SJCRH30 (cell line): Measurements from ENCODE around the gene NPC1. TPM values are rescaled to one million over a fixed set of nuclear protein-coding genes. Genes with fewer than 3 reads are reported as not detected.
"Not testable (repeated sequence)": the region's sequence is repeated elsewhere in the genome, so short reads cannot be mapped to it uniquely, and the experiment has no call there.

Source experiments
- DNase-seq, 2 experiments: peaks; one replicate each; pipeline ENCODE4 v3.0.0-alpha.2; 2015 to 2020
- H3K27ac ChIP-seq: fragments of 250-450 bp; sonication (Bioruptor Pico); 2 replicates; pipeline ENCODE4 v1.5.1; 2020; ENCODE audit warnings: mild to moderate bottlenecking, moderate library complexity
- H3K27me3 ChIP-seq: fragments of 250-450 bp; sonication (Bioruptor Pico); 2 replicates; pipeline ENCODE4 v1.5.1; 2020; ENCODE audit warnings: mild to moderate bottlenecking, moderate library complexity
- H3K36me3 ChIP-seq: fragments of 250-450 bp; sonication (Bioruptor Pico); 2 replicates; pipeline ENCODE4 v1.5.1; 2020; ENCODE audit warnings: mild to moderate bottlenecking, moderate library complexity
- H3K4me1 ChIP-seq: fragments of 250-450 bp; sonication (Bioruptor Pico); 2 replicates; pipeline ENCODE4 v1.5.1; 2020; ENCODE audit warnings: mild to moderate bottlenecking, moderate library complexity
- H3K4me3 ChIP-seq: fragments of 250-450 bp; sonication (Bioruptor Pico); 2 replicates; pipeline ENCODE4 v1.5.1; 2020; ENCODE audit warnings: mild to moderate bottlenecking, moderate library complexity
- H3K9me3 ChIP-seq: fragments of 250-450 bp; sonication (Bioruptor Pico); replicated peaks from 2 replicates; pipeline ENCODE4 v1.5.1; 2020; ENCODE audit warnings: mild to moderate bottlenecking, moderate library complexity
- total RNA-seq: library from RNA; depleted of rRNA; stranded (reverse); fragments of >200 nt; shearing (Covaris generic); gene quantifications from 2 replicates; pipeline ENCODE4 v1.2.3, GENCODE V29; 2014

NPC1 gene
- total RNA-seq, 1 experiment from 2014 or later = 21.3 TPM

DNA sequence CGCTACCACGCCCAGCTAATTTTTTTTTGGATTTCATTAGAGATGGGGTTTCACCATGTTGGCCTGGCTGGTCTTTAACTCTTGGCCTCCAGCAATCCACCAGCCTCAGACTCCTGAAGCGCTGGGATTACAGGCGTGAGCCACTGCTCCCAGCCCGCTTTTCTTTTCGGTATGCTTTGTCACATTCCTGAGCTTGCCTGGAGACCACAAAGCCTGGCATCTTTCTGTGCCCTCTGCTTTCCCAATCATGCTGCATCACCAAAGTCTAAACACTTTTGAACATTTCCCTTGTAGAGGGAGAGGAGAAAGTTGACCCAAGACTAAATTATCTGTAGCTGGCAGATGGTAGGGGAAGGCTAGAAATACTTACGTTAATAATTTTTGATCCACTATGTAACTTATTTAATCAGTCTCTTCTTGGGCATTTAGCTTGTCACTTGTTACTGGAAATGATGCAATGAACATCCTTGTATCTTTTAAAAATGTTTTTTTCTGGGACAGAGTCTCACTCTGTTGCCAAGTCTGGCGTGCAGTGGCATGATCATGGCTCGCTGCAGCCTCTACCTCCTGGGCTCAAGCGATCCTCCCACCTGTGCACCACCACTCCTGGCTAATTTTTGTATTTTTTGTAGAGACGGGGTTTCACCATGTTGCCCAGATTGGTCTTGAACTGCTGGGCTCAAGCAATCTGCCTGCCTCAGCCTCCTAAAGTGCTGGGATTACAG is 2.7 kb upstream of the NPC1 start:
- Histone ChIP-seq H3K4me3 (no peak overlapping the region), H3K4me1 (no peaks in the 10 kb centered on the region), H3K9me3 (no peaks in the 10 kb centered on the region), H3K36me3 (no peaks in the 10 kb centered on the region), H3K27ac (no peak overlapping the region), H3K27me3 (no peaks in the 10 kb centered on the region)
- DNase-seq = no peak

- DNase-seq = no peak
- no peaks in the 10 kb centered on the region for H3K27me3 ChIP-seq
- no peaks in the 10 kb centered on the region for H3K4me1 ChIP-seq
- peak overlapping the region; percentile 97 for H3K4me3 ChIP-seq
- H3K36me3 ChIP-seq = no peaks in the 10 kb centered on the region
- H3K9me3 ChIP-seq = no peaks in the 10 kb centered on the region
- no peak overlapping the region for H3K27ac ChIP-seq
Measured at GRCh38 chr18:23587220-23587642, 925 bp upstream of the NPC1 start.

DNA sequence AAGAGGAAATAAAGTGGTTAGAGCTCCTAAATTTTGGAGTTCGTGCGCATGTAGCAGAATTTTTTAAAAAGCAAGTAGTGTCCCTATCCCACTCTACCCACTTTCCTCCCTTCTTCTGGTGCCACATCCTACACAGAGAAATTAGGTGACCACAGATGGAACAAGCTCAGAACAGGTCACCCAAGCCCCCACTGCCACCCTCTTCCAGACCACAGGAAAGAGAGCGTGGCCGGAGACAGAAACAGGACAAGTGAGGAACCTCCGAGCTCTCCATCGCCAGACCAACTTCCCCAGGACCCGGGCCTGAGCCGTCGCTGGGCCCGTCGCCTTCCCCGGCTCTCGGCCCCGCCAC is 433 bp downstream of the NPC1 start:
- Histone ChIP-seq H3K4me1 (no peaks in the 10 kb centered on the region), H3K9me3 (no peaks in the 10 kb centered on the region), H3K4me3 (peak overlapping the region; percentile 97), H3K36me3 (no peaks in the 10 kb centered on the region), H3K27ac (peak overlapping the region; percentile 94), H3K27me3 (no peaks in the 10 kb centered on the region)
- DNase-seq = no peak

DNA sequence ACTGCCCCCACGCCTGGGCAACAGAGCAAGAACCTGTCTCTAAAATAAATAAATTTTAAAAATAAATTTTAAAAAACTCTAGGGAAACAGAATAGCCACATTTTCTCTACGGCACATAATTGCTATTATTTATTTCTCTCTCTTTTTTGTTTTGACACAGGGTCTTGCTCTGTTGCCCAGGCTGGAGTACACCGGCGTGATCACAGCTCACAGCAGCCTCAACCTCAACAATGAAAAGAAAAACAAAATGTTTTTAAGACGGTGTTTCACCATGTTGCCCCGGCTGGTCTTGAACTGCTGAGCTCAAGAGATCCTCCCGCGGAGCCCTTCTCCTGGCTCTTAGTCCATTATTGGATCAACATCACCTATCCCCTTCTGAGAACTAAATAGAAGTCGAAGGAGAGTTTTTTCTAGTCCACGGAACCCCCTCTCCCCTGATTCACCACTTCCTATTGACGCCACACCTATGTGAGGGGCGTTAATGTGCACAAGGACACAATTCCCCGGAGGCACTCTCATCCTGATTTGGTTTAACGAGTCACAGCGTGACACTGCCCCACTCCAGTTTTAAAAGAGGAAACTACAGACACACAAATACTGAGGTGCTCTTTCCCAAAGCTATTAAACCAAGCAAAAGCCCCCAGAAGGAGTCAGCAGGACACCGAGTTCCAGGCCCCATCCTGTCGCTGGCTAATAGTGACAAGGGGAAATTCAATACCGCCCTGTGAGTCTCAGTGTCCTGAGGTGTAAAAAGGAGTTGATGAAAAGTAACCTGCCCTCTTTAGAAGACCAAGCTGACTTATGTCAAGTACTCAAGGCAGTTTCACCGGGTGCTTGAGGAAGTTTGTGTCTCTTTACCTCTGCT is 1.1 kb downstream of the NPC1 start:
- Histone ChIP-seq H3K27ac (peak overlapping the region; percentile 94; the same call in 1 of the 2 replicates), H3K36me3 (no peaks in the 10 kb centered on the region), H3K9me3 (no peaks in the 10 kb centered on the region), H3K4me3 (peak overlapping the region; percentile 97), H3K4me1 (no peaks in the 10 kb centered on the region), H3K27me3 (no peaks in the 10 kb centered on the region)
- DNase-seq = no peak

DNA sequence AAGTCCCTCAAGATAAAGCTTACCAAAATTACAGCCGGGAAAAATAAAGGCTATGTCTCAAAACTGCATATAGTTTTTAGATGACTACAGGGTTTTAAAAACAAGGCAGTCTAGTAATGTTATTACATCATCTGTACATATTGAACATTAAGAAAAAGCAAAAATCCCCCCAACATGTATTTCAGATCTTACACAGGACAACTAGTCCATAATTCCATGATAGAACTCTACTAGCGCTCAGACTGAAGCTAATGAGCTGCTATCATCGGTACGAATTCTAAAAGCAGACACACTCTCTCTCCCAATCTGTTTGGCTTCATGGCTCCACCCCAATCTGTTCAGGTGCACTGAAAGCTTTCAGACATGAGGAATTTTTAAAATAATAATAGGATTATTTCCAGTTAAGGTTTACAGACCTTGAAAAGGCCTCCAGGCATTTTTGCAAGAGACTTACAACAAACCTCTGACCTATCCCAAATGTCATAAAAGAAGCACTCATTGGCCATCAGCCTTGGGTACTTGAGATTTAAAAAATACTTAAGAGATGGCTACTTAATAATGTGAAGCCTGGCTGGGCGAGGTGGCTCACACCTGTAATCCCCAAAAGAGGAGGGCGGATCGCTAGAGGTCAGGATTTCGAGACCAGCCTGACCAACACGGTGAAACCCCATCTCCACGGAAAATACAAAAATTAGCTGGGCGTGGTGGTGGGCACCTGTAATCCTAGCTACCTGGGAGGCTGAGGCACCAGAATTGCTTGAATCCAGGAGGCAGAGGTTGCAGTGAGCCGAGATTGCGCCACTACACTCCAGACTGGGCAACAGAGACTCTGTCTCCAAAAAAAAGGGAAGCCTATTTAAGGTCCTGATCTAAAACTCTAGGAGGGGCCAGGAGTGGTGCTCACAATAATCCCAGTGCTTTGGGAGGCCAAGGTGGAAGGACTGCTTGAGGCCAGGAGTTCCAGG is 2.0 kb downstream of the NPC1 start:
- Histone ChIP-seq H3K27me3 (no peaks in the 10 kb centered on the region), H3K4me1 (no peaks in the 10 kb centered on the region), H3K36me3 (no peaks in the 10 kb centered on the region), H3K27ac (no peak overlapping the region), H3K9me3 (no peaks in the 10 kb centered on the region), H3K4me3 (no peak overlapping the region)
- no peak for DNase-seq

DNA sequence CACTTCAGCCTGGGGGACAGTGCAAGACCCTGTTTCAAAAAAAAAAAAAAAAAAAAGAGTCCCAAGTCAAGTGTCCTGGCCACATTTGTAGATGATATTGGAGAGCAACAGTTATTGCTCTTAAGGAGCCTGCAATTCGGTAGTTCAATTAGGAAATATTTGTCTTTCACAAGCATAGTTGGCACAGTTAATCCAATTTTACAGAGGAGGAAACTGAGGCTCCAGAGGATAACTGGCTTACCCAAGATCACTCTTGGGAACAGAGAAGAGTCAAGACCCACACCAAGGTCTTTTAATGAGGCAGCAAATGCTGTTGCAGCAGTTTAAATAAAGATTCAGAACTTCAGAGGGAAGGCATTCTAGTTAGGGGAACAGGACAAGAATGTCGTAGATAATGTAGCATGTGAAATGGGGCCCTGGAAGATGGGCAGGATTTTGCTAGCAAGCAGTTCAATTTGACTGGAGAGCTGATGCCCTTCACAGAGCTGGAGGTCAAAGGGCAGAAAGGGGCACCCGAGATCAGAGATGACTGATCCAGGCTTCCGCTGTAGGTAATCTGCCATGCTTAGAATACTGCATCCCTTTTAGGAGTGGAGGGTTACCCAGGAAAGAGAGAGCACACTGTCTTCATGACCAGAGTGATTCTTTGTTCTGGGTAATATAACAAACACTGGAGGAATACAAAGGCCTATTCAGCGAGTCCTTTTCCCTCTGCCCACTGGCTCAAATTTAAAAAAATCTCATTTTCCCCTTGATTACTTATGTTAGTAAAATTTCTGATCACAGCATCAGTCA is 3.0 kb downstream of the NPC1 start:
- Histone ChIP-seq H3K4me1 (peaks cover 7% of the 10 kb centered on the region), H3K4me3 (no peak overlapping the region), H3K36me3 (no peaks in the 10 kb centered on the region), H3K27me3 (no peaks in the 10 kb centered on the region), H3K9me3 (no peaks in the 10 kb centered on the region), H3K27ac (no peak overlapping the region)
- no peak for DNase-seq

DNA sequence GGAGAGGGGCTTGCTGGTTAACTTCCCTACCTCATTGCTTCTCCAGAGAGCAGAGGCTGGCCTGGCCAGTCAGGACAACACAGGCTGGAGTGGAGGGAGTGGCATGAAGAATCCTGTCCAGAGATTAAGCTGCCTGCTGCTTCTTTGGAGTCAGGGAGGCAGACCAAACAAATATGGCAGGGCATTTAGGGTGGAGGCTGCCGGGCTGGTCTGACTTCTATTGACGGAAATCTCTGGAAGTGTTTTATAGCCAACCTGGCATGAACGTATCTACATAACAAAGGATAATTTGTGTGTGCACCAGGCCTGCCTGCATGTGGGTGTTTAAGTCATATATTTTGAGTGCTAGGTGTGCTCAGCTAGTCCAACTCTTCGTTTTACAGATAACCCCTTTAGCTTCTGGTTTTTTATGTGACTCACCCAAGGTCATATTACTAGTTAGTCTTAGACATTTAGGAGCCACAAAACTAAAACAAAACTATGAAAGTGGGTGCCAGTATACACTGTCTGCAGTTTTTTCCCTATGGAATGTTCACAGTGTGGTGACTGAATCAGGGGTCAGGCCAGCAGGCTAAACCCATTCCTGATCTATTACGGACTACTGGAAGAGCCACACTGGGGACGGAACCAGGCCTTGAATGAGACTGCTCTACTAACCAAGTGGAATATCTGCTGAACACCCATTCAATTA is 5.5 kb downstream of the NPC1 start:
- no peaks in the 10 kb centered on the region for H3K27me3 ChIP-seq
- no peaks in the 10 kb centered on the region for H3K9me3 ChIP-seq
- no peak for DNase-seq
- H3K27ac ChIP-seq = no peak overlapping the region
- no peak overlapping the region for H3K4me3 ChIP-seq
- H3K36me3 ChIP-seq = no peaks in the 10 kb centered on the region
- peaks cover 7% of the 10 kb centered on the region for H3K4me1 ChIP-seq

- no peaks in the 10 kb centered on the region for H3K36me3 ChIP-seq
- DNase-seq = no peak
- H3K27me3 ChIP-seq = no peaks in the 10 kb centered on the region
- H3K4me3 ChIP-seq = no peak overlapping the region
- H3K9me3 ChIP-seq = no peaks in the 10 kb centered on the region
- H3K27ac ChIP-seq = peak overlapping the region; percentile 27
- peaks cover 12% of the 10 kb centered on the region for H3K4me1 ChIP-seq
Measured at GRCh38 chr18:23578891-23579653, 7.2 kb downstream of the NPC1 start.

DNA sequence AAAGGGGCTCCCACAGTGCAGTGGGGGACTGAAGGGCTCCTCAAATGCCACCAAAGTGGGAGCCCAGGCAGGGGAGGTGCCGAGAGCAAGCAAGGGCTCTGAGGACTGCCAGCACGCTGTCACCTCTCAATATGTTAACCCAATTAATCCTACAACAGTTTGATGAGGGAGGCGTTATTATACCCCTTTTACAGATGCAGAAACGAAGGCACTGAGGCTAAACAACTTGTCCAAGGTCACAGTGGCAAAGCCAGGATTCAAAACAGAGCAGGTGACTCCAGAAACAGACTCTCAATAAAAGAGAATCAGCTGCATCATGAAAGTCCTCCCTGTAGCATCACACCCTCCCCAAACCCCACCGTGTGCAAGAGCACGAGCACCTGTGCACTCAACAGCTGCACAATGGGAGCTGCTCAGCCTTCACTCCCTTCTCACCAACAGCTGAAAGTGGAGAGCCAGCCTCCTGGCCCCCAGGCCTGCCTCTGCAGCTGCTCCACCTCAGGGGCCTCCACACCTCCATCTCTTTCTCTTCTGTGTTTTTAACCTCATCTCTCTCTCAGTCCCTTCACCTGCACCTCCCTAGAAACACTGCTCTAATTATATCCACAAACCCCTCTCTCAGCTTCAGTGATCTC is 8.1 kb downstream of the NPC1 start:
- H3K27ac ChIP-seq = peak overlapping the region; percentile 27
- no peaks in the 10 kb centered on the region for H3K36me3 ChIP-seq
- H3K4me1 ChIP-seq = peaks cover 12% of the 10 kb centered on the region
- no peak overlapping the region for H3K4me3 ChIP-seq
- H3K27me3 ChIP-seq = no peaks in the 10 kb centered on the region
- peak; percentile 61 to 73 for DNase-seq
- H3K9me3 ChIP-seq = no peaks in the 10 kb centered on the region

- H3K27ac ChIP-seq, H3K4me3 ChIP-seq, H3K27me3 ChIP-seq, H3K36me3 ChIP-seq, H3K9me3 ChIP-seq, DNase-seq: not testable (repeated sequence)
- H3K4me1 ChIP-seq = peaks cover 12% of the 10 kb centered on the region
Measured at GRCh38 chr18:23577521-23577920, 8.8 kb downstream of the NPC1 start.

DNA sequence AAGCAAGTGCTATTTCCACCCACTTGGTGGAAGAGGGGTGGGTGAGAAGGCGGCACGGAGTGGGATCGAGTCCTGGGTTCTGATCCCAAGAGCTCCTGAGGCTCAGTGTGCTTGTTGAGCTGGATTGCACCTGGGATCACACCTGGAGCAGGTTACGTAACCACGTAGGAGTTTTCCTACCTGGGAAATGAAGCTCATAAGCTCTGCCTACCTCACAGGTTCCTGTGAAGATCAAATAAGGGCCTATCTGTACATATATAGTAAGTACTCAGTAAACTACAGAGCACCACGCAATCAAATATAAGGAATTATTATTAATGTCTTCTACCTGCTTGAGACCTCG is 11.0 kb downstream of the NPC1 start:
- peak overlapping the region; percentile 47 for H3K27ac ChIP-seq
- DNase-seq = no peak
- H3K4me3 ChIP-seq = no peak overlapping the region
- H3K27me3 ChIP-seq = no peaks in the 10 kb centered on the region
- no peaks in the 10 kb centered on the region for H3K9me3 ChIP-seq
- H3K36me3 ChIP-seq = no peaks in the 10 kb centered on the region
- H3K4me1 ChIP-seq = peaks cover 12% of the 10 kb centered on the region

- Histone ChIP-seq H3K27ac (peak overlapping the region; percentile 47), H3K4me3 (no peak overlapping the region), H3K9me3 (no peaks in the 10 kb centered on the region), H3K27me3 (no peaks in the 10 kb centered on the region), H3K4me1 (peaks cover 12% of the 10 kb centered on the region), H3K36me3 (no peaks in the 10 kb centered on the region)
- peak; percentile 79 to 83 for DNase-seq
Measured at GRCh38 chr18:23574611-23575308, 11.5 kb downstream of the NPC1 start.
